HG02970 (cell line): ENCODE measurements around the gene CABCOCO1.
A peak's percentile ranks its signal among the peaks of the same experiment; 100 is the strongest.
"Not testable (repeated sequence)": the region's sequence is repeated elsewhere in the genome, so short reads cannot be mapped to it uniquely, and the experiment has no call there.

Source experiments
- ATAC-seq: cut with Tn5 transposase; IDR thresholded peaks from one replicate; pipeline ENCODE4 v1.9.1; 2021; ENCODE audit warnings: mild to moderate bottlenecking, moderate library complexity, moderate number of reproducible peaks; ENCODE audit not compliant: unreplicated experiment, low FRiP score

Gene CABCOCO1

GRCh38 chr10:61705022-61705613 is 42.4 kb downstream of the CABCOCO1 start:
- no peak for ATAC-seq

DNA sequence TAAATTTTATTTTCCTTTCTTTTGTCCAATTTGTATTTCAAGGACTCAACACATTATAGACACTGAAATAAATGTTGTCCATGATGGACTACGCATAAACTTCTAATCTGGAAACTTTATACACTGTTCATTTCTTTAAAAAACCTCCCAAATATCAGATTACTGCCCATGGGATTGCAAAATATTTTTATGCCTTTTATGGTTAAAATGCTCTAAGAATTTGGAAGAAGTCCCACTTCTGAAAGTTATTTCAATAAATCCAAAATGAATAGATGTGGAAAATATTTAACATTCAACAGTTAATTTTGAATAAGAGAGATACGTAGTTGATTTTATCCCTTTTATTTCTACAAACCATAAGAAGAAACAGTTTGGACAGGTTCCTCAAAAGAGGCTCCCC is 46.1 kb downstream of the CABCOCO1 start:
- ATAC-seq = no peak

DNA sequence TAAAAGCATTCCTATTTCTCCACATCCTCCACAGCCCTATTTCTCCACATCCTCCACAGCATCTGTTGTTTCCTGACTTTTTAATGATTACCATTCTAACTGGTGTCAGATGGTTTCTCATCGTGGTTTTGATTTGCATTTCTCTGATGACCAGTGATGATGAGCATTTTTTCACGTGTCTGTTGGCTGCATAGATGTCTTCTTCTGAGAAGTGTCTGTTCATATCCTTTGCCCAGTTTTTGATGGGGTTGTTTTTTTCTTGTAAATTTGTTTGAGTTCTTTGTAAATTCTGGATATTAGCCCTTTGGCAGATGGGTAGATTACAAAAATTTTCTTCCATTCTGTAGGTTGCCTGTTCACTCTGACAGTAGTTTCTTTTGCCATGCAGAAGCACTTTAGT is 49.4 kb downstream of the CABCOCO1 start:
- ATAC-seq = not testable (repeated sequence)

GRCh38 chr10:61719475-61719874 is 56.7 kb downstream of the CABCOCO1 start:
- not testable (repeated sequence) for ATAC-seq

GRCh38 chr10:61719906-61720305 is 57.2 kb downstream of the CABCOCO1 start:
- ATAC-seq = no peak

DNA sequence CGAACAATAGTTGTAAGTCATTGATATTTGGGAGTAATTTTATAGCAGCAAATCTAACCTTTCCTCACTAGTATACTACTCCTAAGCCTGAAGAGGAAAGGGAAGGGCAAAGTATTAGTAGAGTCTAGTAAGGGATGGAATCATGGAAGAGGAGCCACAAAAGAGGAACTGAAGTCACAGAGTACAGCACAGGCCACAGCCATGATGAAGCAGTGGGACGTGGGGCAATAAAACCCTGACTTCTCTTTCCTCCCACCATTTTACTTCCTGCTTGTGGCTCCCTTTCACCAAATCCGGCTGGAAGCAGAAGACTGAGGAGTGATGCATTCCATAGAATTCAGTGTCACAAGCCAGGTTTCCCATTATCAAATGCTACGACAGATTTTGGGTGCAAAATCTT is 58.7 kb downstream of the CABCOCO1 start:
- no peak for ATAC-seq

DNA sequence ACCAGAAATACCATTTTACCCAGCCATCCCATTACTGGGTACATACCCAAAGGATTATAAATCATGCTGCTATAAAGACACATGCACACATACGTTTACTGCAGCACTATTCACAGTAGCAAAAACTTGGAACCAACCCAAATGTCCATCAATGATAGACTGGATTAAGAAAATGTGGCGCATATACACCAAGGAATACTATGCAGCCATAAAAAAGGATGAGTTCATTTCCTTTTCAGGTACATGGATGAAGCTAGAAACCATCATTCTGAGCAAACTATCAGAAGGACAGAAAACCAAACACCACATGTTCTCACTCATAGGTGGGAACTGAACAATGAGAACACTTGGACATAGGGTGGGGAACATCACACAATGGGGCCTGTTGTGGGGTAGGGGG is 62.5 kb downstream of the CABCOCO1 start:
- not testable (repeated sequence) for ATAC-seq

DNA sequence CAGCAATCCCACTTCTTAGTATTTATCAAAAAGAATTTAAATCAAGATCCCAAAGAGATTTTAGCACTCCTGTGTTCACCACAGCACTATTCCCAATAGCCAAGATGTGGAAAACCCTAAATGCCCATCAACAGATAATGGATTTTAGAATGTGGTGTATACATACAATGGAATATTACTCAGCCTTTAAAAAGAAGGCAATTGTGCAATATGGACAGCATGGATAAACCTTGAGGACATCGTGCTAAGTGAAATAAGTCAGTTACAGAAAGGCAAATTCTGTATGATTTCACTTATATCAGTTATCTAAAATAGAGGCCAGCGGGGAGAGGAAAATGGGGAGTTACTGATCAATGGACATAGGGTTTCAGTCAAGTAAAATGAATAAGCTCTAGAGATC is 66.9 kb downstream of the CABCOCO1 start:
- no peak for ATAC-seq

DNA sequence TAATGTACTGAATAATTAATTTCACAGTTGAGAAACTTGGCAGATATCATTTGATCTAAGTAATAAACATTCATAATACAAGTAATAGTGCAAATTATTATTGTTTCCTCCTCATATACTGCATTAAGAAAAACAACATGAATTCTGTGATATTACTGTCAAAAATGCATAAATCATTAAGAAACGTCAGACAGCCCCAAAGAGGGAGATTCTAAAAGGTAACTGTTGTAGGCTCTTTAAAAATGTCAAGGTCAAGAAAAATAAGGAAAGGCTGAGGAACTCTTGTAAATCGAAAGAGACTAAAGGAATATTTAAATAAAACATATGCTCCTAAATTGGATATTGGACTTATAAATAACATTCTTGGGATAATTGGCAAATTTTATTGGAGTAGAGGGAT is 67.9 kb downstream of the CABCOCO1 start:
- no peak for ATAC-seq

DNA sequence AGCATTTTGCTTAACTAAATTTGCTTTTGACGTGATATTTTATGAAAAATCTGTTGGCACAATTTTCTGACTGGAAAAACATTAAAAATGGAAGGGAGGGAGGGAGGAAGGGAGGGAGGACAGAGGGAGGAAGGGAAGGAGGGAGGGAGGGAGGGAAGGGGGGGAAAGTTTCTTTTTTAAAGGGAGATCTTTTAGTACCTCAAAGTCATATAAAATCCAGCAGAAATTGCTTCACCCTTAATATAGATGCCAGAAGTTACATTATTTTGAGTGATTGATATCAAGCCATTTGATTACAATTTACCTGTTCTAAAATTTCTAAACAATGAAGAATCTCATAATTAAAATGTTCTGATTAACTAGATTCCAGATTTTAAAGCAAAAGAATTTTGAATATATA is 68.9 kb downstream of the CABCOCO1 start:
- no peak for ATAC-seq

DNA sequence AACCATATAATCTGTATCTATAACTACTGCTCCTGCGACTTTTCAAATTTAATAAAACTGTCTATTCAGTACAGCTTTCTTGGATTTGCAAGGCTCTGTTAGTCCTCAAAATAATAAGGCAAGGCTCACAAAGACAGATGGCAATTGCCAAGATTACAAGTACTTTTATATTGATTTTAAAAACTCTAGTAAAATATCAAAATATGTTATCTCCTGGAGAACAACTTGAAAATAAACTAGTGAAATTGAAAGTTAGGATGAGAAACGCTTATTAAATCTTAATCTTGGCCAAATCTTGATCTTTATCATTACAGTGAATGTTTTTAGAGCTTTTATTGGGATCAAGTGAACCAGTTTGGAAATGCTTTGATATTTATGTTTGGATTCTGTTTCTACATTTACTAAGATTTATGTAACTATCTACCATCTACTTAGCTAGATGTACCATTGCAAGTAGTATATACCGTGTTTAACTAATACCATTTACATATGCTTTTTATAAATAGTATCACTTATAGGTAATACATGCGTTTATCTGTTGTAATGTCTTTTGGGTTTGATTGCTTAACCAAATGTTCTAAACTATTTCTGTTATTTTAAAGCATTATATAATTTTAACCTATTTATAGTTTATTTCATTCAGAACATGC is 70.0 kb downstream of the CABCOCO1 start:
- ATAC-seq = no peak

DNA sequence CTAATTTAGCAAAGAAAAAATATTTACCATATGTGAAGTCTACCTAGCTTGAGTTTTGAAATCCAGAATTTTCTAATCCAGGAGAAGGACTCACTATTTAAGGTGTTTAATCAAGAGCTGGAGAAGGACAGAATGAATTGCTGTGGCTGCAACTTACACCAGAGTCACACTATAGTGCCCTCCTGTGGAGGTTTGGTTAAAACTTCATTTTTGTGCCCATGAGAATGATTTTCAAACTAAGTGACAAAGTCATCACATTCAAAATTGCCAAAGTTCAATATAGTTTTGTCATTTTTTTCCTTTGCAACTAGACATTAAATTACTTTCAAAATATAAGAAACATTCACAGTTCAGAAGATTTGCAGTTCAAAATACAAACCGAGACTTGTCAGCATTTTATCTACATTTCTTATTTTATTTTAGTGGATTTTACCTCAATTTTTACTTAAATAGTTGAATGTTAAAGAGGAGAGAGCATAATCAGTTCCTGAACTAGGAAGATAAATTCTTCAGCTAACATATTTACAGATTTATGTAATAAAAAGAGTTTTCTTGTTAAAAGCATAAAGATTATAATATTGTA is 70.7 kb downstream of the CABCOCO1 start:
- ATAC-seq = no peak

- no peak for ATAC-seq
These were observed 73.2 kb downstream of the CABCOCO1 start for GRCh38 chr10:61735882-61736281.

DNA sequence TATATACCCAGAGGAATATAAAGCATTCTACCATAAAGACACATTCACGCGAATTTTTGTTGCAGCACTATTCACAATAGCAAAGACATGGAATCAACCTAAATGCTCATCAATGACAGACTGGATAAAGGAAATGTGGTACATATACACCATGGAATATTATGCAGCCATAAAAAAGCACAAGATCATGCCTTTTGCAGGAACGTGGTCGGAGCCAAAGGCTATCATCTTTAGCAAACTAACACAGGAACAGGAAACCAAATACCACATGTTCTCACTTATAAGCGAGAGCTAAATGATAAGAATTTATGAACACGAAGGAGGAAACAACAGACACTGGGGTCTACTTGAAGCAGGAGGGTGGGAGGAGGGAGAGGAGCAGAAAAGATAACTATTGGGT is 74.7 kb downstream of the CABCOCO1 start:
- ATAC-seq = not testable (repeated sequence)

- no peak for ATAC-seq
These were observed 80.1 kb downstream of the CABCOCO1 start for GRCh38 chr10:61742812-61743211.

GRCh38 chr10:61744469-61744868 is 81.7 kb downstream of the CABCOCO1 start:
- ATAC-seq = no peak

DNA sequence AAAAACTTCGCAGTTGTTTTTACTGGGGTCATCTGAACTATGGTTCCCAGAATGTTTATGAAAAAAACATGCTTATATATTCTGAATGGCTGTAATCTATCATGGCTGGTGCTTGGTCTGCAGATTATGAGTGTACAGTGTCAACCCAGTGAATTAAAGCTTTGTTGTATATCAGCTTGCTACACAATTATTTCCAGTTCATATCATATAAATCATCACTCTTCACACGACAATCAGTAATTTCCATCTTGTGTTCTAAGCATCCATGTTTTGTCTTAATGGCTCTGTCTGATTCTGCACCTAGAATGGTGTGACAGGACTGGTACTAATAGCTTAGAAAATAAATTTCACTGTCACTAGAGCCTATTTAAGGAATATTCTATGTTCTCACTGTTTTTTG is 83.6 kb downstream of the CABCOCO1 start:
- no peak for ATAC-seq

DNA sequence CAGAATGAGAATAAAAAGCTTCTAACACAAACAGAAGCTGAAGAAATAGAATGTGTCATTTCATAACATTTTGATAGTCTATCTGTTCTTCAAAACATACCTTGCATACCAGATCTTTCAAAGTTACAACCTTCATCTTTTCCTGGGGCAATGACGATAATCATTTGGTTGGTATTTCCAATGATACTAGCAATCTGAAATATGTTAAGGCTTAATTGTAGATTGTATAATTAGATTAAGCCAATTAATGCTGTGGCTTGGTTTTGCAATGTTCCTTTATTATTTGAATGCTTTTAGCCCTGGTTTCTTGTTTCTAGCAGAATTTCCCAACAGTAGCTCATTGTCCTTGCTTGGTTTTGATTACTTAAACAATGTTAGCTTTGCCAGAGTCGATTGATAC is 84.6 kb downstream of the CABCOCO1 start:
- no peak for ATAC-seq

GRCh38 chr10:61749291-61749690 is 86.6 kb downstream of the CABCOCO1 start:
- ATAC-seq = no peak

DNA sequence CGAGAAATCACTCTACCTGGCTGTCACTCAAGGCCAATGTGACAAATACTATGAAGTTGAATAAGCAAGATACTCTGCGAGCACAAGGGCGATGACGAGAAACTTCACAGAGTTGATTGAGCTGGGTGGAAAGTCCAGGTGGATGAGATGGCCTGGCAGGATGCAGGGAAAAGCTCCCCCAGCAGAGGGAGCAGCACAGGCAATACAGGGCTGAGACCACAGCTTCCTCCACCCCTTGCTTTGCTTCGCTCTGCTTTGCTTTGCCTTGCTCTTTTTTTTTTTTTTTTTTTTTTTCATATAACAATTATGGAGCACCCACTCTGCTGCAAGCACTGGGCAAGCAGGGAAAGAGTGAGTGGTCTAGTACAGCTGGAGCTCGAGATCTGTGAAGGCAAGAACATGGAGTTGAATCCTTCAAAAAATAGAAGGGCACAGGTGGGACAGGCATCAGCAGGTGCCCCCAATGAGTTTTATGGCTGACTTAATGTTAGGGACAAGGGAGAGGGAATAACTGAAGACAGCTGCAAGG is 88.3 kb downstream of the CABCOCO1 start:
- peak; percentile 76 for ATAC-seq

DNA sequence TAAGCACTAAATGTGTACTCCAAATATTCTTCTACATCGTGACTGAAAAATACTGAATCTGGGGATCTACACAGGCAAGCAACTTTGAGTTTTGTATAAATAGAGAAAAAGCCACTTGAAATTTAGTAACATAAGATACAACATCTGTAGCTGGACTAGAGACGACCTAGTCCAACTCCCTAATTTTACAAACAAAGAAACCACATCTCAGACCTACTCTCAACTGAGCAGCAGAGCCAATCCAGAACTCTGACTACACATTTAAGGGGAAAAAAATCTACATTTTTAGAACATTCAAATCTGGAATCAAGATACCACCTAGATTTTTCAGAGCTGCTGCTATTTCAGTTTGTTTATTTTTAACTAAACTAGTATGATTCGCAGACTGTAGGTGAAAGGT is 88.9 kb downstream of the CABCOCO1 start:
- no peak for ATAC-seq
